H1 (cell line): ENCODE results near the gene SF3B6.

ENCODE experiments used
- JUND ChIP-seq: IDR thresholded peaks from 2 replicates; pipeline ENCODE4 v1.6.1; 2011; ENCODE audit warnings: mild to moderate bottlenecking, improper control_type of control experiment, low read length
- PHF8 ChIP-seq: fragments of 200-600 bp; sonication (generic); conservative IDR thresholded peaks from 2 replicates; pipeline ENCODE4 v1.7.1; 2012; ENCODE audit warnings: low read depth, mild to moderate bottlenecking, inconsistent platforms, low read length, moderate library complexity
- POLR2A ChIP-seq, 2 experiments: IDR thresholded peaks; 1 replicate in 1 of 2; 2 replicates in 1 of 2; pipeline ENCODE4 v1.6.1; 2011; ENCODE audit warnings: low read depth in 2 of 2, low read length in 2 of 2, mild to moderate bottlenecking in 2 of 2; ENCODE audit errors: control extremely low read depth in 1 of 2
- ZNF274 ChIP-seq: IDR thresholded peaks from 2 replicates; pipeline ENCODE4 v1.7.0; 2012; ENCODE audit warnings: low read length, borderline replicate concordance; ENCODE audit errors: extremely low read depth
- TF ChIP-seq, protein P1 (sequence below), 3 experiments: IDR thresholded peaks; 1 replicate in 2 of 3; 2 replicates in 1 of 3; pipeline versions ENCODE4 v1.5.1 to v1.6.1; 2011; ENCODE audit warnings: low read length in 3 of 3, mild to moderate bottlenecking in 3 of 3, inconsistent platforms in 2 of 3, low read depth in 1 of 3, moderate library complexity in 1 of 3; ENCODE audit not compliant: insufficient read depth in 1 of 3; ENCODE audit errors: control extremely low read depth in 1 of 3

DNA sequence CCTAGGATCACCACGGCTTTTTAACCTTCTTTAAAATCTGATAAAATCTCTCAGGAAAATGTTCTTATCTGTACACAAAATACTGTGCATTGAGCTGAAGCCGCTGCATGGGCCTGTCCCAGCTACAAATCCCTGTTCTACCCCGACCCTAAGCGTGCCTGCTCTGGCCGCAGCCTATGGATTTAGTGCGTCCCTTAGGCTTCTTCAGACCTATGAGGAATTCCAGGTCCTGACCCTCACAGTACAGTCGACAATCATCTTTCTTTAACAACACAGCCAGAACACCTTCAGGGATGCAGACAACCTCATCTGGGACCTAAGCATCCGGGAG, 28.5 kb downstream of the SF3B6 start:
- TF ChIP-seq POLR2A (IDR thresholded peaks at IDR 0.05; ENCODE audit: control extremely low read depth in 1 of 2, low read depth in 2 of 2, low read length in 2 of 2) (no peak), PHF8 (no peak), ZNF274 (no peak), JUND (no peak)
- TF ChIP-seq, protein P1, sequence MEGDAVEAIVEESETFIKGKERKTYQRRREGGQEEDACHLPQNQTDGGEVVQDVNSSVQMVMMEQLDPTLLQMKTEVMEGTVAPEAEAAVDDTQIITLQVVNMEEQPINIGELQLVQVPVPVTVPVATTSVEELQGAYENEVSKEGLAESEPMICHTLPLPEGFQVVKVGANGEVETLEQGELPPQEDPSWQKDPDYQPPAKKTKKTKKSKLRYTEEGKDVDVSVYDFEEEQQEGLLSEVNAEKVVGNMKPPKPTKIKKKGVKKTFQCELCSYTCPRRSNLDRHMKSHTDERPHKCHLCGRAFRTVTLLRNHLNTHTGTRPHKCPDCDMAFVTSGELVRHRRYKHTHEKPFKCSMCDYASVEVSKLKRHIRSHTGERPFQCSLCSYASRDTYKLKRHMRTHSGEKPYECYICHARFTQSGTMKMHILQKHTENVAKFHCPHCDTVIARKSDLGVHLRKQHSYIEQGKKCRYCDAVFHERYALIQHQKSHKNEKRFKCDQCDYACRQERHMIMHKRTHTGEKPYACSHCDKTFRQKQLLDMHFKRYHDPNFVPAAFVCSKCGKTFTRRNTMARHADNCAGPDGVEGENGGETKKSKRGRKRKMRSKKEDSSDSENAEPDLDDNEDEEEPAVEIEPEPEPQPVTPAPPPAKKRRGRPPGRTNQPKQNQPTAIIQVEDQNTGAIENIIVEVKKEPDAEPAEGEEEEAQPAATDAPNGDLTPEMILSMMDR (IDR thresholded peaks at IDR 0.05; ENCODE audit: control extremely low read depth in 1 of 3, insufficient read depth in 1 of 3, low read depth in 1 of 3, low read length in 3 of 3) = no peak
